Measurements from ENCODE around the gene MAPT. TPM values are rescaled to one million over a fixed set of nuclear protein-coding genes. Genes with fewer than 3 reads are reported as not detected.

MAPT gene
- total RNA-seq, 4 donors from 2014 or later: 1.7 to 2.3 (median 1.8) TPM

DNA sequence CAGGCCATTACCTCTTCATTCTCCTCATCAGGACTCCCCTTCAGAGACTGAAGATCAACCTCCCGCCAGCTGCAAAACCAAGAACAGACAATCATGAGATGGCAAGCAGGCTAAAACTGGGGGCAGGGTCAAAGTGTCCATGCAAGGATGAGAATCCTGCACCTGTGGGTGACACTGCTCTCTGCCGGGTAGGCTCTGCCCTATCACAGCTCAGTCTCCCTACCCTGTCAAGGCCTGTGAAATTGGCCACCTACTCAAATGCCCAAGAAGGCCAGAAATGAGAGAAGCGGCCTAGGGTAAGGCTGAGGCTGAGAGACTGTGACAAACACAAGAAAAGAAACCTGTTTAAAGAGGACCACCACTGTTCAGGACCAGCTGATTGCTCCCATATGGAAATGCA is 139.0 kb downstream of the MAPT start:
- no peaks in the 10 kb centered on the region for H3K4me1 ChIP-seq
- in situ Hi-C loops (cut with MboI; ENCODE audit: low pct_ligation_motif_present in 1 of 4, low pct_unique_long_range_greater_than_20kb in 1 of 4, low sequenced_read_pairs in 3 of 4): loop anchor here in 1 of 4 donors (25.0 kb wide), 1 partner anchor 179 kb away; no protein-coding TSS in a partner anchor

DNA sequence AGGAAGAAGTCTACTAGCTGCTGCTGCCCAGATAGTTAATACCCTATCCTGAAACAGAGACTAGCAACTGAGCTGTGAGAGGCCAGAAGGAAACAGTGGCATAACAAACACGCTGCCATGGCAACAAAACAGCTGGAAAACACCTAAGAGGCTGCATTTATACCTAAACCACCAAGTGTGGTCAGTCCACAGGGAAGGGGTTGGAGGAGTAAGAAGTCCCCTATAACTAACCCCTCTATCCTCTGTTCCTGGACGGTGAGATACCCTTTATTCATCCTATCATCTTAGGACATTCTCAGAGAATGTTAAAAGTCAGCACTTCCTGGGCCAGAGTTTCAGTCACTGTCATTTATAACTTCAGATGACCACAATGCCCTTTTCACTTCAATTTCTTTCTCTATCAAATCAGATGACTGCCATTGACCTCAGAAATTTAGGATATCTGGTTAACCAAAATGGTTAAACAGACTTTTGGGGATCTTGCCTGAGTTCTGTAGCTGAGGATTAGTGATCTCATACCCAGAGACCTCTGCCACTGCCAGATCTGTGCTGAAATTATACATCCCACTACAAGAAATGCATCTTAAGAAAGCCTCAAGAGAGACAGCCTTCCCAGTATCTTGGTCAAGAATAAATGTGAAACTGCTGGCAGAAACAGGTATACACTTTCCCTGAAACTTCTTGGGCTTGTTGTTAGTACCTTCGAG is 140.9 kb downstream of the MAPT start:
- Histone ChIP-seq H3K9me3 (no peaks in the 10 kb centered on the region), H3K27ac (no peak overlapping the region), H3K4me1 (no peaks in the 10 kb centered on the region), H3K27me3 (no peaks in the 10 kb centered on the region), H3K36me3 (peaks cover 0 to 97% (median 43%) of the 10 kb centered on the region in 4 donors), H3K4me3 (no peak overlapping the region)
- intact Hi-C loops (cut with DNase I; ENCODE audit: low total_unique reads) (no loop called here), in situ Hi-C loops (cut with MboI; ENCODE audit: low pct_ligation_motif_present in 1 of 4, low pct_unique_long_range_greater_than_20kb in 1 of 4, low sequenced_read_pairs in 3 of 4) (loop anchor here in 1 of 4 donors (25.0 kb wide), 1 partner anchor 177 kb away; no protein-coding TSS in a partner anchor)
- DNase-seq: no peak
- TF ChIP-seq POLR2A (IDR thresholded peaks at IDR 0.05): no peak
- TF ChIP-seq POLR2AphosphoS5 (IDR thresholded peaks at IDR 0.05): no peak
- no peak for TF ChIP-seq EP300 (IDR thresholded peaks at IDR 0.05; ENCODE audit: low read depth)
- TF ChIP-seq, protein P1, sequence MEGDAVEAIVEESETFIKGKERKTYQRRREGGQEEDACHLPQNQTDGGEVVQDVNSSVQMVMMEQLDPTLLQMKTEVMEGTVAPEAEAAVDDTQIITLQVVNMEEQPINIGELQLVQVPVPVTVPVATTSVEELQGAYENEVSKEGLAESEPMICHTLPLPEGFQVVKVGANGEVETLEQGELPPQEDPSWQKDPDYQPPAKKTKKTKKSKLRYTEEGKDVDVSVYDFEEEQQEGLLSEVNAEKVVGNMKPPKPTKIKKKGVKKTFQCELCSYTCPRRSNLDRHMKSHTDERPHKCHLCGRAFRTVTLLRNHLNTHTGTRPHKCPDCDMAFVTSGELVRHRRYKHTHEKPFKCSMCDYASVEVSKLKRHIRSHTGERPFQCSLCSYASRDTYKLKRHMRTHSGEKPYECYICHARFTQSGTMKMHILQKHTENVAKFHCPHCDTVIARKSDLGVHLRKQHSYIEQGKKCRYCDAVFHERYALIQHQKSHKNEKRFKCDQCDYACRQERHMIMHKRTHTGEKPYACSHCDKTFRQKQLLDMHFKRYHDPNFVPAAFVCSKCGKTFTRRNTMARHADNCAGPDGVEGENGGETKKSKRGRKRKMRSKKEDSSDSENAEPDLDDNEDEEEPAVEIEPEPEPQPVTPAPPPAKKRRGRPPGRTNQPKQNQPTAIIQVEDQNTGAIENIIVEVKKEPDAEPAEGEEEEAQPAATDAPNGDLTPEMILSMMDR (IDR thresholded peaks at IDR 0.05): no peak
- WGBS, 2 donors (ENCODE audit: low coverage in 1 of 2): 42 to 63% methylated on average over 3 of the region's 3 CpGs

More for the DNA sequence above, 139.0 kb downstream of the MAPT start:
- intact Hi-C loops (cut with DNase I; ENCODE audit: low total_unique reads): no loop called here
- H3K9me3 ChIP-seq: no peaks in the 10 kb centered on the region
- H3K36me3 ChIP-seq: peaks cover 0 to 85% (median 36%) of the 10 kb centered on the region in 4 donors
- no peak for DNase-seq
- WGBS, 2 donors (ENCODE audit: low coverage in 1 of 2): 80 to 95% methylated on average over 1 to 3 of the region's 3 CpGs
- no peak overlapping the region for H3K27ac ChIP-seq
- H3K4me3 ChIP-seq: no peak overlapping the region
- TF ChIP-seq POLR2AphosphoS5 (IDR thresholded peaks at IDR 0.05) (no peak), EP300 (IDR thresholded peaks at IDR 0.05; ENCODE audit: low read depth) (no peak), POLR2A (IDR thresholded peaks at IDR 0.05) (no peak)
- TF ChIP-seq, protein P1 (IDR thresholded peaks at IDR 0.05): no peak
- H3K27me3 ChIP-seq: no peaks in the 10 kb centered on the region

DNA sequence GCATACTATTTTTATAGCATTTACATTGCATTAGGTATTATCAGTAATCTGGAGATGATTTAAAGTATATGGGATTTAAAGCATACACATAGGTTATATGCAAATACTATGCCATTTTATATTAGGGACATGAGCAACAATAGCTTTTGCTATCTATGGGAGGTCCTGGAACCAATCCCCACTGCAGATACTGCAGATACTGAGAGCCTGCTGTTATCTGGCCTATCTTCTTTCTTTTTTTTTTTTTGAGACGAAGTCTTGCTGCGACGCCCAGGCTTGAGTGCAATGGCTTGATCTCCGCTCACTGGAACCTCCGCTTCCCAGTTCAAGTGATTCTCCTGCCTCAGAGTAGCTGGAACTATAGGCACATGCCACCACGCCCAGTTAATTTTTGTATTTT is 142.1 kb downstream of the MAPT start:
- Histone ChIP-seq H3K9me3 (no peaks in the 10 kb centered on the region), H3K27ac (no peak overlapping the region), H3K27me3 (no peaks in the 10 kb centered on the region), H3K4me3 (no peak overlapping the region), H3K4me1 (no peaks in the 10 kb centered on the region), H3K36me3 (peaks cover 0 to 88% (median 36%) of the 10 kb centered on the region in 4 donors)
- intact Hi-C loops (cut with DNase I; ENCODE audit: low total_unique reads): no loop called here
- DNase-seq: no peak
- no peak for TF ChIP-seq EP300 (IDR thresholded peaks at IDR 0.05; ENCODE audit: low read depth)
- TF ChIP-seq POLR2A (IDR thresholded peaks at IDR 0.05): no peak
- TF ChIP-seq, protein P1 (IDR thresholded peaks at IDR 0.05): no peak
- TF ChIP-seq POLR2AphosphoS5 (IDR thresholded peaks at IDR 0.05): no peak
- 93 to 94% methylated on average over 6 of the region's 6 CpGs for WGBS, 2 donors (ENCODE audit: low coverage in 1 of 2)
- in situ Hi-C loops (cut with MboI; ENCODE audit: low pct_ligation_motif_present in 1 of 4, low pct_unique_long_range_greater_than_20kb in 1 of 4, low sequenced_read_pairs in 3 of 4): loop anchor here in 1 of 4 donors (25.0 kb wide), 1 partner anchor 176 kb away; no protein-coding TSS in a partner anchor

DNA sequence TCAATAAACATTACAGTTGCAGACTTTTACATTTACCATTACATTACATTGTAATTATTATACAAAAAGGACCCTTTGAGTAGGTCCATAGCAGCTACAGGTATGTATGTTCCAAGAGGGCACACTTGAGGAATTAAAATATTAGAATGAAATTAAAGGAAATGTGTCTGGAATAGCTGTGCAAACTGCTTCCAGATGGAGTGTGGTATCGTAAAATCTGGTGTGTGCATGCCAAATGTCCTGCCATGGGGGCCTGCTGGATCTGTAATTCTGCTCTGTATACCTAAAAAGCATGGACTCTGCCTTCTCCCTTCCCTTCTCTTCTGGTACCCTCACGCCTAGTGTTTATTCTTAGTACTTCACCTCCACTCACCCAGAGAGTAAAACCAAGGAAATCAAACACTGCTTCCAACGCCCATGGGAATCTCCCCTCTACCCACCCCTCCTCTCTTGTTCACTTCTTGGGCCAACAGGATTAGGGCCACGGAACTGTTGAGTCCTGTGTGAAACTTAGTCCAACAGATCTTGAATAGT is 143.4 kb downstream of the MAPT start:
- DNase-seq: no peak
- in situ Hi-C loops (cut with MboI; ENCODE audit: low pct_ligation_motif_present in 1 of 4, low pct_unique_long_range_greater_than_20kb in 1 of 4, low sequenced_read_pairs in 3 of 4) (loop anchor here in 1 of 4 donors (25.0 kb wide), 1 partner anchor 175 kb away; no protein-coding TSS in a partner anchor), intact Hi-C loops (cut with DNase I; ENCODE audit: low total_unique reads) (no loop called here)
- Histone ChIP-seq H3K36me3 (peaks cover 0 to 75% (median 34%) of the 10 kb centered on the region in 4 donors), H3K27me3 (no peaks in the 10 kb centered on the region), H3K4me3 (no peak overlapping the region), H3K9me3 (no peaks in the 10 kb centered on the region), H3K27ac (no peak overlapping the region), H3K4me1 (peaks cover 0 to 10% (median 5%) of the 10 kb centered on the region in 4 donors)
- WGBS, 2 donors (ENCODE audit: low coverage in 1 of 2): 51 to 62% methylated on average over 3 to 4 of the region's 4 CpGs
- TF ChIP-seq EP300 (IDR thresholded peaks at IDR 0.05; ENCODE audit: low read depth): no peak
- TF ChIP-seq, protein P1 (IDR thresholded peaks at IDR 0.05): no peak
- no peak for TF ChIP-seq POLR2A (IDR thresholded peaks at IDR 0.05)
- TF ChIP-seq POLR2AphosphoS5 (IDR thresholded peaks at IDR 0.05): no peak
